GM21515 (cell line): Measurements from ENCODE around the gene RPAP3.

Experiments used
- ATAC-seq: cut with Tn5 transposase; IDR thresholded peaks from one replicate; pipeline ENCODE4 v1.9.1; 2021; ENCODE audit not compliant: unreplicated experiment

The RPAP3 gene

DNA sequence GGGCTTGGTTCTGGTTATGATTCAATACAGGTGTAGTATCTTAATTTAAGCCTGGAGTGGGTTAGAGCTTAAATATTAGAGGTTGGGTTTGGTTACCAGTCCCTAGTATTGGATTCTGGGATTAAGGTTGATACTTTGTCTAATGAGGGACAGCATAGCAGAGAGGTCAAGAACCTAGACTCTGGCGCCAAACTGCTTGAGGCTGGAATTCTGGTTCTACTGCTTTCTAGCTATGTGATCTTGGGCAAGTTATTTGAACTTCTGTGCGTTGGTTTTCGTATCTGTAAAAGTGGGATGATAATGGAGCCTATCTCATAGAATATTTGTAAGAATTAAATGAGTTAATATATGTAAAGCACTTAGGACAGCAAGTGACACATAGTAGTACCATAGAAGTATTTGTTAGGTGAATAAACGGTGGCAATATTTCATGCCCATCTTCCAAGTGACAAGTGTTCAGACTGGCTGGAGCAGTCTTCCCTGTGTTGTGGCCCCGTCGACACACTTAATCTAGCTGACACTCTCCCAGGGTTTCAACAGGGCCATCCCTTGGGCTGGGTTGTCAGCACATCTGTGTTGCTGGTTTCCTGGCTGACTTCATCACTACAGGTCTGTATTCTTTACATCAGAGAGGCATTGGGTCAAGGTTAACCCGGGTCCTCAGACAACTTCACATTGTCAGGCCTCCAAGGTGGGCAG lies 16.5 kb upstream of the RPAP3 start:
- ATAC-seq, result no peak

DNA sequence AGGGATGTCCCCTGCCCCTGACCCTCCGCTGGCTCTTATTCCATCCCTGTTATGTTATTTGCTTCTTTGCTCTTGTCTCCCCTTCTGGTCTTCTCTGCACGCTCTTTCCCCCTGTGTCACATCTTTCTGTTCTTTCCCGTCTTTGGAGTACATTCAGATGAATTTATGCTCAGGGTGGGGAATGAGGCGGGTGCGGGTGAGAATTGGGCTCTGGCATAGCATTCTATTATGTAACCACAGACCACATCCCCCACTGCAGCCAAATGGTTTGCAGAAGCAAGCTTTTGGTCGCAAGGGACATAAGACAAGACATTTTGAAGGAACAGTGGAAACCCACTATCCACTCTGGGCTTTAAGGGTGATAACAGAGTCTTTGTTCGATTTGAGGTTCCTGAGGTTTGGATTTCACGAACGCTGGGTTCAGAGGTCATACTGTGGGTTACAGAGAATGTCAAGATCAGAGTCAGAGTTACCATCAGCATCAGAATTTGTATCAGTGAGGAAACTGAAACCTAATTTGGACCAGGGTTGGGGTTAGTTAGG lies 15.7 kb upstream of the RPAP3 start:
- ATAC-seq, result no peak

DNA sequence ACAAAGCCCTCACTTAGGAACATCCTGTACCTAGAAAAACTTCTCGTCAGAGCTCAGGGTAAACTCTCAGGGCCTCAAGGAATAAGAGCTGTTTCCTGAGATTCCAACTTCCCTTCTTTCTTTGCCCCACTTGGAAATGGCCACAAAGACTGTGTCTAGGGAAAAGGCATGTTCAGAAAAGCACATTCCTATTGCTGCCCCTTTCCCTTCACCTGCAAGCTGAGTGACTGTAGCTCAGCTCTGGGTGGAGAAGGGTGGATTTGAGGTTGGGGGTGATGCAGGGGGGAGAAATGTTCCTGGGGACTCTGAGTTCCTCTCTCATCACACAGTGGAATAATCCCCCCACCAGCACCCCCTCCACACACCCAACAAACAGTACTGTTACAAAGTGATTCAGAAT lies 12.7 kb upstream of the RPAP3 start:
- no peak for ATAC-seq

DNA sequence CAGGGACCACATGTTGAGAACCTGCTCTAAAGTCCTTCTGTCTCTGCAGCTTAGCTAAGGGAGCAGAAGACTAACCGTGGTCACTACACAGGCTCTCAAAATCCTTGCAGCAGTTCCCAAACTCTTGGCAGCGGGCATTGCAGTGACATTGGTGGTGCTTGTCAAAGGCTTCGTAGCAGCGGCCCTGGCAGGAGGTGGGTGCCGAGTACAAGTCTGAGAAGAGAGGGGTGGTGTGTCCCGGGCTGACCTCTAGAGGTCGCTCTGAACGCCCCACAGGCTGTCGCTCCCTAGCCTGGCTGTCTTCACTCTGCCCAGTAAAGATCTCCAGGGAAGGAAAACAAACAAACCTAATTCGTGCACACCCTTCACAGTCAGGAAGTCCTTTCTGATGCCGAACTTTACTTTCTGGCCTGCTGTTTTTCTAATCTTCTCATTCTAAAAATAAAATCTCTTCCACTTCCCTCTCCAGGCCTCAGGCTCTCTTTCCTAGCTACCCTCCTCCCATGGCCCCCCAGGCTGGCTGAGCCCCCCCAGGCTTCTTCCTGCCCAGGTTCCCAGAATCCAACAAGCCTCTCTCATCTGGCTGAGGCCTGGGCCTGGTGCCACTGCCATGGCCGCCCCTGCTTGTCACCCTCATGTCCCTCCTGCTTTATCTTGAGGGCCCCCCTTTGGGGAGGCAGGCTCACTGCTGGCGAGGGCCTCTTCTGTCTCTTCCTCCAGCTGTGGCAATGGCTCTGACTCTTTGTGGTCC lies 11.8 kb upstream of the RPAP3 start:
- no peak for ATAC-seq

DNA sequence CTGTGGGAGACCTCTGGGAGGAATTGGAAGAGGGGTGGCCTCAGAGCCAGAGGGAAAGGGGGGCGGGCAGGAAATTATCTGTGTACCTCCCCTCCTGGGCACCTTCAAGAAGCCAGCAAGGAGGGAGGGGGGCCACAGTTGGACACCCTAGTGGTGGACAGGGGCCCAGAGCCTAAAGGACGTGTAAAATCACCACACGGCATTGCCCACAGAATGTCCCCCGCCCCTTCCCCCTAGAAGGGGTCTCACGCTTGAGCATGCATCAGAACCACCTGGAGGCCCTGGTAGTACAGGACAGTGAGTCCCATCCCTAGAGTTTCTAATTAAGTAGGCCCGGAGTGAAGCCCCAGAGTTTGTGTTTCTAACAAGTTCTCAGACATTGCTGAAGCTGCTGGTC lies 11.2 kb upstream of the RPAP3 start:
- ATAC-seq, result no peak

DNA sequence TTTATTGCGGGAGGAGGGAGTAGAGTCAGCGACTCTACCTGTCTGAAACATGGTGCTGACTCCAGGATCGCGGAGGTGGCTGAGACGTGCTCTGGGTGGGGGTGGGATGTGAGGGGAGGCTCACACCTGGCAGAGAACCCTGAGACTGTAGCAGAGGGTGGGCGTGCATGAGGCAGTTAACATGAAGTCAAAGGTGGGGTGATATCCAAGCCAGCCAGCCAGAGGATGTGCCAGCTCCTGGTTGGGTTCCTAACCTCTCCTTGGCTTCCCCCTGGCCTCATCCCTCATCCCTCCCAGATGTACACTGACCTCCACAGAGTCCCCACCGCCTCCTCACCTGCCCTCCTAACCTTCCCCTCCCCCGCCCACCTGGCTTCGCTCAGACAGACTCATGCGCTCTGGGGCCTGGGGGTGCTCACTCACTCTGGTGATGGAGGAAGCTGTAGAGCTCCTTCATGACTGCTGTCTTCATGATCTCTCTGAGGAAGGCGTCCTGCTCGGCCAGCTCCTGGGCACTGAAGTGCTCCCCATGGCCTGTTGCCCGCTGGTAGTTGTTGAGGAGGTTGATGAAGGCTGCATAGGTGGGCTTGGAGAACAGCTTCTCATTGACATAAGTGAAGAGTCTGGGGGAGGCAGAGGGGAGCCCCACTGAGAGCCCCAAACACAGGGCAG lies 10.2 kb upstream of the RPAP3 start:
- ATAC-seq, result no peak

DNA sequence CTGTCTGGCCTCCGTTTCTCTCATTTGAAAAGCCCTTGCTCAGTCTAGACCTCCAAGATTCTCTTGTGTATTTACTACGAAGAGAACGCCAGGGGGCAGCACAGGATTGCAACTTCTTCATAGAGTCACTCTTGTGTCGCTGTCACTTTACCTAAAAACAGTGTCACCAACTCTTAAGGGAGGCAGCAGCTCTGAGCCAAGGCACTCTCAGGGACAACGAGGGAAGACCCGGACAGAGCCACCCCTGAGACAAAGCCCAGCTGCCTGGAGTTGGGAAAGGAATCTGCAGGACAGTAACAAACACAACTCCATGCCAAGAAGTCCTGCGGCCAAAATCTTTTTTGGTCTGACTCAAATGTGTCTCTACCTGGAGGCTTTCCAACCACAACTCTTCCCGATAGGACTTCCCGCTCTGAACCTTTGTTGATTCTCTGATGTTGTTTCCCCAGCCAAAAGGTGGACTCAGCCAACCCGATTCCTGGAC lies 9.6 kb upstream of the RPAP3 start:
- ATAC-seq, result peak; percentile 71

DNA sequence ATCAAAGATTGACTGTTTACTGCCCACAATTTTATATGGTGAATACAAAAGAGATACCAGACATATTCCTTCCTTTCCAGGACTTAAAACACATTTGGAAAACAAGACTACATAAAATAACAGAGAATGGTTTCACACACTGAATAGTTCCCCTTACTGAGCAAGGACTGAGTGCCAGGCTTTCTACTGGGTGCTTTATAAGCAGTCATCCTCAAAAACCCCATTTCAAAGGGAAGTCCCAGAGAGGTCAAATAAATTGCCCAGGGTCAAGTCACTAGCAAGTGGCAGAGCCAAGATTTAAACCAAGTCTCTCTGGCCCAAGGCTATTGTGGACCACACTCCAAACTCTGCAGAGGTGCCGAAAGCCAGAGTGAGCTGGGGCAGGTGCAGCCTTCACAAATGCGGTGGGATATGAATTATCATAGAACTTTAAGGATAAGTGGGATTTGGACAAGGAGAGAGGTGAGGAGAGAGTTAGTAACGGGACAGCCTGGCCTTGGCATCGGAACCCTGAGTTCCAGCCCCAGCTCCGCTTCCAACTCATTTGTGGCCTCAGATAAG lies 9.1 kb upstream of the RPAP3 start:
- ATAC-seq, result no peak

DNA sequence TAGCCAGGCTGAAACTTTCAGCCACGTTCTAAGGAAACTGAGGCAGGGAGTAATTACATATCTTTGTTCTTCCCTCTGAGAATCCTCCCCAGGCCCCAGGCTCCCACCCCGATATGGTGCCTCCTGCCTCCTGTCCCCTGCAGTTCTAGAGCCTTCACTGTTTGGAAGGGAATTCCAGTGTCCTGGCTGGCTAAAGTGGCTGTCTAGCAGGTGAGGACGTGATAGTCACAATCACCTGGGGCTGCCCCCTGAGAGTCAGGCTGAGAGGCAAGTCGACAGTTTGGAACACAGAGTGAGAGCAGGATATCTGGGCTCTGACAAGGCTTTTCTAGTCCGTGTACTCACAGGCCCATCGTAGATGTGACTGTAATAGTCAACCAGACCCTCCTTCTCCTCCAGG lies 6.3 kb upstream of the RPAP3 start:
- no peak for ATAC-seq

DNA sequence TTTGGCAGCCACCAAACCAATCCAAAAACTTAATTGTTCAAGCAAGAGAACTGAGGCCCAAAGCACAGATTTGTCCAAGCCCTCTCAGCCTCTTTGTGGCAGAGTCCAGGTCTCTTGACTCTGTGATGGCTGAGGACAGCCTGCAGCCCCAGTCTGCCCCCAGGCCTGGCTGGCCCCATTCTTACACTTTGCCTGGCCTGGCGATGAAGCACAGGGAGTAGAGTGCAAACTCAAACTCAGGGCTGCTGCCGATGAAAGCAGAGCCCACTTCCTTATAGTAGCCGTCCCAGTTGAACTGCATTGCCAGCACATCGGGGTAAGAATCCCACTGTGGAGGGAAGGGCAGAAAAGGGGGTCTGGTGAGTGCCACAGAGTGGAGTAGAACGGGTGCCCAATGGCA lies 5.6 kb upstream of the RPAP3 start:
- ATAC-seq, result no peak

DNA sequence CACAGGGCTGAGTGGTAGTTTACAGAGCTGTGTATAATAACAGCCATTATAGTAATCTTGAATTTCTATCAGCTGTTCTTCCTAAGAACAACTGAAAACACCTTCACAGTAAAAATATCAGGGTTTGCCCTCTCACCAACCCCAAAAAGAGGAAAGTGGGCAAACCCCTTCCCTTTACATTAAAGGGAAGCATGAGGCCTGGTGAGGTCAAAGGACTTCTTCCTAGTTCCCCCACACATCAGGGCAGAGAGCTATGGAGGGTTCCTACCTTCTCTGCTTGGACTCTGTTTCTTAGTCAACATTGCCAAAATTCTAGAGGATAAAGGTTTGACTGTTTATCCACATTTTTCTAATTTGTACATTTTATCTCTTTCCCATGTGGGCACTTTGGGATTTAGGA lies 4.4 kb upstream of the RPAP3 start:
- no peak for ATAC-seq

DNA sequence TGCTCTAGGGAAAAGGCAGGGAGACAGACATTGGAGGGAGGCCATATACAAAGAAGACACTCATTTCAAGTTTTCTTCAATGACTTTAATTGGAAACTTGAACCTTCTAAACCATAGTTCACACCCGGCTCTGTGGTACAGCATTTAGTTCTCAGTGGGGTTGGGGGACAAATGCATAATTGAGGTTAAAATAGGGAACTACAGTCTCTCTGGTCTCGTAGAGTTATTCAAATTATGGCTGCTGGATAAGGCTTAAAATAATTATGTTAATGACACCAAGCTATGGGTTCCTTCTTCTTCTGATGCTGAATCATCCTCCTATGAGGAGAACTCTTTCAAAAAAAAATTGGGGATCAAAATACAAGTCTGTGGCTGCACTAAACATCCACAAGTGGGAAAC lies 3.8 kb upstream of the RPAP3 start:
- ATAC-seq, result no peak

DNA sequence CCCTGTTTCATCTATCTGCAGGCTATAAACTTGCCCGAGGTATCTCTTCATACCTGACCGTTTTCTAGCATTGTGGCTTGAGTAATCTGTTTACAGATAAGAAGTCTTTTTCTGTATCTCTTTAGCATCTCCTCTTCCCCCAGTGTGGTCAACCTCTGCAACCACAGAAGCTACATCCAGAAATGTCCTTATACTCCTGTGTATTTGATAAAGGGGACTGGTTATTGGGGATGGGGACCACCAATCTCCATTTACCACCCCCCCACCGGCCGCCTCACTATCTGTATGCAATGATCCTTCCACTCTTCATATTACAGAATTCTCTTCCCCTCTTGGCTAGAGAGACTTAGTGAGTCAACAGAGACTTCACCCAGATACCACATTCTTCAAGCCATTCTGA lies 3.4 kb upstream of the RPAP3 start:
- ATAC-seq, result no peak

DNA sequence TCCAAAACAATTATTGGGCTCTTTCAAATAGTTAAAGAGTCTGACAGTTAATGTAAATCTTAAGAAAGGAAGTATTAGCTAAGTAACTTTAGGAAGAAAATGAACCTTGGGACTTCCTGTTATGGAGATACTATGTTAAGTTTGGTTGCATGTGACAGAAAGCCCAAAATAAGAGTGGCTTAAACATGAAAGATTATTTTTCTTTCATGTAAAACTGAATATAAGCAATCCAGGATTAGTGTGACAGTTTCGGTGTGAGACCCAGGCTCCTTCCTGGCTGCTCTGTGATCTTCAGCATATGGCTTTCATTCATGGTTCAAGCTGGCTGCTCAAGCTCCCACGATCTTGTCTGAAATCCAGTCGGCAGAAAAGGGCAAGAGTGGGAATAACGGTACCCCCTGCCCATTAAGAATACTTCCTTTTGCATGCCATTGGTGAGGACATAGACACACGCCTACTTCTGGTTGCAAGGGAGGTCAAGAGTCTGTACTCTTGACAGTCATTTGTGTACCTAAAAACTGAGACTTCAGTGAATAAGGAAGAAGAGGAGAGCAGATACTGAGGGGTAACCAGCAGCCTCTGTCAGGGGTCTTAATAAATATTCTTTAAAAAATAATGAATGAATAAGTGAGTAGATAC lies 2.2 kb upstream of the RPAP3 start:
- no peak for ATAC-seq

DNA sequence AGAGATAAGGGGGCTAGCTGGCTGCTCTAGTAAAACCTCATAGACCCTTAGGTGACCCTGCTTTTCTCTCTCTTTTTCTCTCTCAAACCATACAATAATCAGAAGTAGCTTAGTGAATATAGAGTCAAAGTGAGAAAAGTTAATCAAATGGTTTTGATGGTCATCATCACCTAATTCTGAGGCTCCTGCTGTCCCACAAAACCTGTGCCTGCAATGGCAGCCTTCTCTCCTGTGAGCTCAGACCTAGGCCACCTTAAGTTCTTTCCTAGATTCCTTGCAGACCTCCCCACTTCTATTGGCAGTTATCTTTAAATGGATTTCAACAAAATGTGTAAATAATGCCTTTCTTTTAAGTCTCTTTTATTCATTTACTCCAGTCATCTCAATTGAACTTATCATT lies 1.5 kb upstream of the RPAP3 start:
- ATAC-seq, result no peak

DNA sequence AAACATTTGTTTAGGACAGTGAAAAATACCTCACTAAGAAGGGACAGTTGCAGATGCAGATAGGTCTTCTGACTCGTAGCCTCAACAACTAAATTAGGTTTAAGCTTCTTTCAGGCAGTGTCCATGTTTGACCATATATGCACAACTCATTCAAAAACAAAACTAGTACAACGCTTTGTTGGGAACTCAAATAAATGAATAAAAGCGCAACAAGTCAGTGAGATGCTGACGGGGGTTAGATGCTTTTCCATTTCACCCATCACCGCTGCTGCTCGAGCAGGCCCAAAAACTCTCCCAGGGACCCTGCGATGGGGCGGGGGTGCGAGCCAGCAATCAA lies 633 bp downstream of the RPAP3 start:
- ATAC-seq, result no peak

DNA sequence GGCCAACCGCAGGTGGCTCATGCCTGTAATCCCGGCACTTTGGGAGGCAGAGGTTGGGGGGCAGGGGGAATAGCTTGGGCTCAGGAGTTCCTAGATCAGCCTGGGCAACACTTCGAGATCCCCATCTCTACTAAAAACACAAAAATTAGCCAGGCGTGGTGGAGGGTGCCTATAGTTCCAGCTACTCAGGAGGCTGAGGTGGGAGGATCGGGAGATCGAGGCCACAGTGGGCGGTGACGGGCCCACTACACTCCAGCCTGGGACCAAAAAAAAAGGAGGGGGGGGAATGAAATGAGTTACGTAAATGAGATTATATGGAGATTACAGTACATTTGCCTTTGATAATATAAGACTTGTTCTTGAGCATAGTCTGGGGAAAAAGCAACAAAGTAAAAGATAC lies 1.1 kb downstream of the RPAP3 start:
- ATAC-seq, result no peak

DNA sequence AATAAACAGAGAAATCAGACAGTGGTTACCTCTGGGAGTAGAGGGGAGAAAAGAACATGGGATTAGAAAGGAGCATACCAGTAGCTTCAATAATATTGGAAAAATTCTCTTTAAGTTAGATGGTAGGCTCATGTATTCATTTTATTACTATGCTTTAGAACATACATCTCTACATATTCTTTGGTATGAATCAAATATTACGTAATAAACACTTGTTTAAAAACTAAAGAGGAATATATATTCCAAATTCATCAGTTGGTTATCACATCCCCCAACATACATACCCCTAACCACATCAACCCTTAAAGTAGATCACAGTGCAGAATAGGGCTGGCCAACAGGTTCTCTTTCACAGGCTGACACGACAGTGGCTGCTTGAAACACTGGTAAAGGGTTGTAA lies 5.6 kb downstream of the RPAP3 start:
- ATAC-seq, result no peak

DNA sequence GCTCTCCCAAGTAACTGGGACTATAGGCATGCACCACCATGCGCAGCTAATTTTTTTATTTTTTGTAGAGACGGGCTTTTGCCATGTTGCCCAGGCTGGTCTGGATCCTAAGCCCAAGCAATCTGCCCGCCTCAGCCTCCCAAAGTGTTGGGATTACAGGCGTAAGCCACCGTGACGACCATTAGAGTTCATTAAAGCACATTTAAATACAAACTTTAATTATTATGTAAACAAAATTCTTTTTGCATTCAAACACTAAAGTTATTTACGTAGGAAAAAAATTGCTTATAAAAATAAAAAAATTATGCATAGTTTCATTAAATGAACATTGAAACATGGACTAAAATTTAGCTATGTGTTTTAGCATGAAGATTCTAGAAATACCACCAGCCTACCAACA lies 7.2 kb downstream of the RPAP3 start:
- ATAC-seq, result no peak

DNA sequence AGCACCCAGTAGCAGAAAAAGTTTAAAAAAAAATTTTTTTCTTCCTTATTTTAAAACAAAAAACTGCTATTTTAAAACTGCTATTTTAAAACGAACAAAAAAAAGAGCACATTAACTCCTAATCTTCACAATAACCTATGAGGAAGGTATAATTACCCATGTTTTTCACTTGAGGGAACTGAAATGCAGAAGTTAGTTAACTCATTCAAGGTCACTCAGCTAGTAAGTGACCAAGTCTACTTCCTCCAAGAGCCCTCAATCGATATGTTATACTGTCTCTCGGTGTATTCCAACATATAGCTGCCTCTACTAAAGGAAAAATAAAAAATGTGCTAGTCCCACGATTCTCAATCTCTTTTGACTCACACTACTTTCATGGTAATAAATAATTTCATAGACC lies 7.8 kb downstream of the RPAP3 start:
- no peak for ATAC-seq

DNA sequence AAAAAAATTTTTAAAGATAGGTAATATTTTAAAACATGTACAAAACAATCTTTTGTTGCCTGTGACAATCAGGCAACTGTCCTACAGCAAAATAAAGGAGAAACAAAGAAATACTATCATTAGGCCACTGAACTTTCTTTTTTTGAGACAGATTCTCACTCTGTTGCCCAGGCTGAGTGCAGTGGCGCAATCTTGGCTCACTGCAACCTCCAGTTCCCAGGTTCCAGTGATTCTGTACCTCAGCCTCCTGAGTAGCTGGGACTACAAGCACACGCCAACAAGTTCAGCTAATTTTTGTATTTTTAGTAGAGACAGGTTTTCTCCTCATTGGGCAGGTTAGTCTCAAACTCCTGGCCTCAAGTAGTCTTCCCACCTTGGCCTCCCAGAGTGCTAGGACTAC lies 16.6 kb downstream of the RPAP3 start:
- ATAC-seq, result no peak
